H1 (cell line): ENCODE results near the gene TRAF3. TPM values are rescaled to one million over a fixed set of nuclear protein-coding genes. Genes with fewer than 3 reads are reported as not detected.

Experiments
- CTCF ChIA-PET: fragments of 300-600 bp; sonication (Branson Sonifier 250); formaldehyde crosslinking; loops from one replicate; lab custom pipeline; 2021; ENCODE audit not compliant: partially characterized antibody; lab: Charles Lee
- POLR2A ChIA-PET: fragments of 300-600 bp; sonication (Branson Sonifier 250); formaldehyde crosslinking; loops from one replicate; lab custom pipeline; 2021; ENCODE audit warnings: inconsistent platforms; ENCODE audit not compliant: partially characterized antibody; lab: Charles Lee
- DNase-seq, 2 experiments: peaks; one replicate each; pipeline versions ENCODE4 v3.0.0 to v3.0.0-alpha.2; 2010 to 2022; ENCODE audit warnings: low spot score in 2 of 2, low read depth in 1 of 2, mixed read lengths in 1 of 2
- FAIRE-seq: peaks from 2 replicates; lab custom pipeline; 2011; peaks lifted over from hg19 to GRCh38; lab: Jason Lieb, UNC
- H2AFZ ChIP-seq: 2 replicates; pipeline ENCODE4 v1.8.1; 2012; ENCODE audit warnings: low read length, inconsistent platforms
- H2AK5ac ChIP-seq: 2 replicates; pipeline ENCODE4 v1.6.1; 2013; ENCODE audit warnings: low read depth, low read length
- H2BK120ac ChIP-seq: replicated peaks from 2 replicates; pipeline ENCODE3; 2013; ENCODE audit warnings: low read depth, low read length, inconsistent platforms
- H2BK12ac ChIP-seq: 2 replicates; pipeline ENCODE4 v1.6.1; 2013; ENCODE audit warnings: low read depth, low read length
- H2BK15ac ChIP-seq: 2 replicates; pipeline ENCODE4 v1.6.1; 2013; ENCODE audit warnings: low read length
- H2BK20ac ChIP-seq: 2 replicates; pipeline ENCODE4 v1.6.1; 2013; ENCODE audit warnings: low read length
- H2BK5ac ChIP-seq: 2 replicates; pipeline ENCODE4 v1.6.1; 2013; ENCODE audit warnings: low read depth, low read length
- H3K14ac ChIP-seq: 2 replicates; pipeline ENCODE4 v1.6.1; 2013; ENCODE audit warnings: inconsistent platforms; ENCODE audit not compliant: insufficient read length
- H3K18ac ChIP-seq: 2 replicates; pipeline ENCODE4 v1.6.1; 2013; ENCODE audit warnings: low read length; ENCODE audit errors: extremely low read depth
- H3K23ac ChIP-seq: 2 replicates; pipeline ENCODE4 v1.6.1; 2013; ENCODE audit warnings: inconsistent platforms; ENCODE audit not compliant: insufficient read length
- H3K23me2 ChIP-seq: 2 replicates; pipeline ENCODE4 v1.6.1; 2013; ENCODE audit warnings: low read depth, low read length
- H3K27ac ChIP-seq: 2 replicates; pipeline ENCODE4 v1.6.1; 2011; ENCODE audit warnings: low read depth, low read length, inconsistent platforms
- H3K27me3 ChIP-seq, 4 experiments: replicated peaks in 1 of 4; 1 replicate in 1 of 4; 2 replicates in 3 of 4; pipeline versions ENCODE4 v1.6.1 to v1.8.1; 2011 to 2013; ENCODE audit warnings: low read length in 3 of 4, mild to moderate bottlenecking in 3 of 4, inconsistent platforms in 2 of 4, mixed read lengths in 2 of 4, moderate library complexity in 1 of 4; ENCODE audit not compliant: control insufficient read depth in 3 of 4, insufficient read depth in 3 of 4; ENCODE audit errors: extremely low read depth in 1 of 4
- H3K36me3 ChIP-seq, 4 experiments: 2 replicates each; pipeline versions ENCODE4 v1.6.1 to v1.8.1; 2011 to 2013; ENCODE audit warnings: mild to moderate bottlenecking in 4 of 4, low read length in 3 of 4, moderate library complexity in 2 of 4, control low read depth in 1 of 4, inconsistent platforms in 1 of 4; ENCODE audit not compliant: insufficient read depth in 4 of 4, control insufficient read depth in 2 of 4
- H3K4ac ChIP-seq: replicated peaks from 2 replicates; pipeline ENCODE3; 2013; ENCODE audit warnings: low read length, low read depth, mixed read lengths, inconsistent platforms; ENCODE audit not compliant: insufficient read length
- H3K4me1 ChIP-seq, 4 experiments: replicated peaks in 1 of 4; 1 replicate in 1 of 4; 2 replicates in 3 of 4; pipeline versions ENCODE4 v1.6.1 to v1.8.1; 2011 to 2013; ENCODE audit warnings: low read length in 3 of 4, inconsistent platforms in 2 of 4, mixed read lengths in 1 of 4; ENCODE audit not compliant: insufficient read depth in 4 of 4, control insufficient read depth in 3 of 4
- H3K4me2 ChIP-seq, 2 experiments: 2 replicates each; pipeline versions ENCODE4 v1.6.1 to v1.8.1; 2011 to 2013; ENCODE audit warnings: low read depth in 2 of 2, low read length in 2 of 2, control low read depth in 1 of 2, inconsistent platforms in 1 of 2, mild to moderate bottlenecking in 1 of 2; ENCODE audit not compliant: insufficient read depth in 1 of 2
- H3K4me3 ChIP-seq, 4 experiments: fragments of 200-600, 300-600 bp in 1 of 4; sonication (generic), shearing (Covaris generic), sonication (Bioruptor Twin) in 1 of 4; 2 replicates each; pipeline versions ENCODE4 v1.5.1 to v1.8.1; 2011 to 2016; ENCODE audit warnings: low read length in 4 of 4, low read depth in 3 of 4, control low read depth in 2 of 4, inconsistent platforms in 2 of 4, mild to moderate bottlenecking in 2 of 4, mixed read lengths in 1 of 4, moderate library complexity in 1 of 4; ENCODE audit not compliant: insufficient read depth in 2 of 4; ENCODE audit errors: extremely low read depth in 1 of 4
- H3K56ac ChIP-seq: replicated peaks from 2 replicates; pipeline ENCODE3; 2013; ENCODE audit warnings: low read depth, mild to moderate bottlenecking, mixed read lengths, low read length, inconsistent platforms; ENCODE audit not compliant: insufficient read length
- H3K79me1 ChIP-seq: 2 replicates; pipeline ENCODE4 v1.6.1; 2013; ENCODE audit warnings: low read depth, low read length, control low read depth
- H3K79me2 ChIP-seq, 2 experiments: 2 replicates each; pipeline versions ENCODE4 v1.6.1 to v1.8.1; 2012 to 2013; ENCODE audit warnings: low read length in 2 of 2, mild to moderate bottlenecking in 2 of 2, inconsistent platforms in 1 of 2; ENCODE audit not compliant: insufficient read depth in 2 of 2, control insufficient read depth in 1 of 2
- H3K9ac ChIP-seq, 4 experiments: replicated peaks in 1 of 4; 1 replicate in 1 of 4; 2 replicates in 3 of 4; pipeline versions ENCODE4 v1.6.1 to v1.8.1; 2011 to 2013; ENCODE audit warnings: low read depth in 3 of 4, low read length in 3 of 4, control low read depth in 2 of 4, mild to moderate bottlenecking in 2 of 4, moderate library complexity in 2 of 4, inconsistent platforms in 1 of 4; ENCODE audit errors: extremely low read depth in 1 of 4
- H3K9me3 ChIP-seq, 2 experiments: 2 replicates each; pipeline versions ENCODE4 v1.6.1 to v1.8.1; 2012 to 2013; ENCODE audit warnings: mild to moderate bottlenecking in 2 of 2, moderate library complexity in 2 of 2, control low read depth in 1 of 2, inconsistent platforms in 1 of 2, low read depth in 1 of 2, low read length in 1 of 2, mixed read lengths in 1 of 2; ENCODE audit not compliant: insufficient read depth in 2 of 2
- H4K20me1 ChIP-seq, 2 experiments: replicated peaks in 1 of 2; 2 replicates each; pipeline versions ENCODE3 to v1.8.1; 2011 to 2013; ENCODE audit warnings: inconsistent platforms in 2 of 2, low read length in 2 of 2, mild to moderate bottlenecking in 1 of 2; ENCODE audit not compliant: insufficient read depth in 2 of 2, control insufficient read depth in 1 of 2
- H4K5ac ChIP-seq: 2 replicates; pipeline ENCODE4 v1.6.1; 2013; ENCODE audit warnings: low read length, low read depth, mixed read lengths, inconsistent platforms; ENCODE audit not compliant: insufficient read length
- H4K8ac ChIP-seq: 2 replicates; pipeline ENCODE4 v1.8.0; 2013; ENCODE audit warnings: mild to moderate bottlenecking, moderate library complexity, low read length, inconsistent platforms; ENCODE audit not compliant: insufficient read depth; ENCODE audit errors: extremely low read depth
- H4K91ac ChIP-seq: replicated peaks from 2 replicates; pipeline ENCODE3; 2013; ENCODE audit warnings: low read length, mixed read lengths, inconsistent platforms; ENCODE audit not compliant: insufficient read length
- CBX5 ChIP-seq: fragments of 300-800, 300-1000 bp; sonication (generic); IDR thresholded peaks from 2 replicates; pipeline ENCODE4 v1.7.1; 2016; ENCODE audit warnings: antibody characterized with exemption, low read length, low read depth
- EGR1 ChIP-seq: IDR thresholded peaks from 2 replicates; pipeline ENCODE4 v1.6.1; 2011; ENCODE audit warnings: low read depth, low read length, borderline replicate concordance
- GTF2F1 ChIP-seq: IDR thresholded peaks from 2 replicates; pipeline ENCODE4 v1.6.1; 2012; ENCODE audit warnings: low read depth, low read length, improper control_type of control experiment, borderline replicate concordance
- POLR2A ChIP-seq, 2 experiments: IDR thresholded peaks; 1 replicate in 1 of 2; 2 replicates in 1 of 2; pipeline ENCODE4 v1.6.1; 2011; ENCODE audit warnings: low read depth in 2 of 2, low read length in 2 of 2, mild to moderate bottlenecking in 2 of 2; ENCODE audit errors: control extremely low read depth in 1 of 2
- POU5F1 ChIP-seq: IDR thresholded peaks from 2 replicates; pipeline ENCODE4 v1.6.1; 2011; ENCODE audit warnings: low read depth, mild to moderate bottlenecking, low read length, moderate library complexity
- SUZ12 ChIP-seq: fragments of 200-600 bp; sonication (generic); IDR thresholded peaks from 2 replicates; pipeline ENCODE4 v1.6.1; 2012; ENCODE audit warnings: mild to moderate bottlenecking, inconsistent platforms, low read length, moderate library complexity, mixed read lengths
- TAF1 ChIP-seq: IDR thresholded peaks from 2 replicates; pipeline ENCODE4 v1.6.1; 2011; ENCODE audit warnings: mild to moderate bottlenecking, low read depth, low read length
- TEAD4 ChIP-seq: IDR thresholded peaks from 2 replicates; pipeline ENCODE4 v1.6.1; 2012; ENCODE audit warnings: low read depth, low read length, inconsistent platforms, mixed read lengths
- WGBS, 2 experiments: shearing (Covaris generic) in 1 of 2; methylation state at CpG; one replicate each; pipeline versions ENCODE4 v1.1.6 to v1.1.7; 2013 to 2015; ENCODE audit warnings: low lambda C conversion rate in 2 of 2, mixed read lengths in 2 of 2, inconsistent platforms in 1 of 2, low coverage in 1 of 2, missing lambda C conversion rate in 1 of 2; ENCODE audit not compliant: insufficient replicate concordance in 2 of 2, insufficient coverage in 1 of 2, insufficient read length in 1 of 2; ENCODE audit errors: extremely low coverage in 1 of 2, missing lambda C conversion rate in 1 of 2; 5-methylcytosine and 5-hydroxymethylcytosine counted together
- polyA plus RNA-seq, 7 experiments: library from polyadenylated mRNA; depleted of rRNA in 3 of 7; stranded (reverse) in 5 of 7; unstranded in 2 of 7; fragments of >200 nt in 5 of 7; fragments of 200-250 nt in 2 of 7; gene quantifications; 1 replicate in 5 of 7; 2 replicates in 1 of 7; 4 replicates in 1 of 7; pipeline versions ENCODE4 v1.2.1 to v1.2.3, GENCODE V29; 2011 to 2013; ENCODE audit warnings: missing spikeins in 2 of 7, mixed read lengths in 2 of 7
- total RNA-seq: library from RNA; stranded (reverse); fragmentation: NEBNext Ultra II Directional; extraction: Animal tissue kit (Norgen Biotek cat#: 25700); gene quantifications from 2 replicates; pipeline ENCODE4 v1.2.1, GENCODE V29; 2021

TRAF3 gene
- total and polyA plus RNA-seq, 2 of the 8 experiments (the other 6 are each of a cell fraction or from before 2014, with no cell fraction given): 5.8 to 12.1 TPM

- Histone ChIP-seq H3K79me2 (no peaks in the 10 kb centered on the region), H3K4me3 (no peak overlapping the region), H3K23ac (no peak overlapping the region), H3K4me1 (no peaks in the 10 kb centered on the region; a peak in 2 of 7 replicates), H4K8ac (no peak overlapping the region), H3K27me3 (no peaks in the 10 kb centered on the region), H3K79me1 (no peaks in the 10 kb centered on the region), H2AK5ac (no peak overlapping the region), H2BK120ac (no peak overlapping the region), H2BK15ac (no peak overlapping the region), H3K4me2 (no peak overlapping the region), H3K9ac (no peak overlapping the region), H2BK12ac (no peak overlapping the region), H3K27ac (no peak overlapping the region), H2BK20ac (no peak overlapping the region), H3K18ac (no peak overlapping the region), H4K5ac (no peak overlapping the region), H2BK5ac (no peak overlapping the region), H3K4ac (no peak overlapping the region), H4K20me1 (no peaks in the 10 kb centered on the region), H3K36me3 (peaks cover 0 to 12% (median 5%) of the 10 kb centered on the region in 4 experiments; a peak in 5 of 8 replicates), H3K14ac (no peak overlapping the region), H3K23me2 (no peaks in the 10 kb centered on the region), H3K9me3 (no peaks in the 10 kb centered on the region), H4K91ac (no peak overlapping the region), H2AFZ (no peak overlapping the region), H3K56ac (no peak overlapping the region)
- FAIRE-seq (no peak), DNase-seq (no peak)
- 95% methylated on average over 5 of the region's 5 CpGs; no CpG with 5 or more reads in 1 of the 2 experiments for WGBS, 2 experiments
- ChIA-PET CTCF (interaction anchor here (0.6 to 1.6 kb wide), 8 partner anchors 9 to 97 kb away, joined by 3 to 5 read pairs (median 4); no protein-coding TSS in a partner anchor), POLR2A (no interaction called here)
- no peak for TF ChIP-seq EGR1
- no peak for TF ChIP-seq POLR2A (IDR thresholded peaks at IDR 0.05; ENCODE audit: control extremely low read depth in 1 of 2, low read depth in 2 of 2, low read length in 2 of 2)
- no peak for TF ChIP-seq TEAD4
- TF ChIP-seq SUZ12: no peak
- no peak for TF ChIP-seq POU5F1
- no peak for TF ChIP-seq CBX5
- TF ChIP-seq TAF1: no peak
- no peak for TF ChIP-seq GTF2F1
These were observed 94.8 kb downstream of the TRAF3 start for GRCh38 chr14:102872020-102872419.
